Keratinocyte (primary cell): ENCODE measurements around the gene AFAP1L2.

ENCODE experiments used
- EZH2 ChIP-seq: IDR thresholded peaks from one replicate; pipeline ENCODE4 v1.6.1; 2012; ENCODE audit warnings: inconsistent platforms, mild to moderate bottlenecking, low read length, moderate library complexity
- TF ChIP-seq, protein P1 (sequence below), 3 experiments: IDR thresholded peaks in 1 of 3; conservative IDR thresholded peaks in 1 of 3; optimal IDR thresholded peaks in 1 of 3; 2 replicates in 2 of 3; 3 replicates in 1 of 3; pipeline versions ENCODE3 to v1.5.1; 2011; ENCODE audit warnings: low read length in 3 of 3, mild to moderate bottlenecking in 3 of 3, moderate library complexity in 2 of 3, control low read depth in 1 of 3, inconsistent platforms in 1 of 3; ENCODE audit not compliant: insufficient read depth in 2 of 3; ENCODE audit errors: extremely low read depth in 1 of 3

DNA sequence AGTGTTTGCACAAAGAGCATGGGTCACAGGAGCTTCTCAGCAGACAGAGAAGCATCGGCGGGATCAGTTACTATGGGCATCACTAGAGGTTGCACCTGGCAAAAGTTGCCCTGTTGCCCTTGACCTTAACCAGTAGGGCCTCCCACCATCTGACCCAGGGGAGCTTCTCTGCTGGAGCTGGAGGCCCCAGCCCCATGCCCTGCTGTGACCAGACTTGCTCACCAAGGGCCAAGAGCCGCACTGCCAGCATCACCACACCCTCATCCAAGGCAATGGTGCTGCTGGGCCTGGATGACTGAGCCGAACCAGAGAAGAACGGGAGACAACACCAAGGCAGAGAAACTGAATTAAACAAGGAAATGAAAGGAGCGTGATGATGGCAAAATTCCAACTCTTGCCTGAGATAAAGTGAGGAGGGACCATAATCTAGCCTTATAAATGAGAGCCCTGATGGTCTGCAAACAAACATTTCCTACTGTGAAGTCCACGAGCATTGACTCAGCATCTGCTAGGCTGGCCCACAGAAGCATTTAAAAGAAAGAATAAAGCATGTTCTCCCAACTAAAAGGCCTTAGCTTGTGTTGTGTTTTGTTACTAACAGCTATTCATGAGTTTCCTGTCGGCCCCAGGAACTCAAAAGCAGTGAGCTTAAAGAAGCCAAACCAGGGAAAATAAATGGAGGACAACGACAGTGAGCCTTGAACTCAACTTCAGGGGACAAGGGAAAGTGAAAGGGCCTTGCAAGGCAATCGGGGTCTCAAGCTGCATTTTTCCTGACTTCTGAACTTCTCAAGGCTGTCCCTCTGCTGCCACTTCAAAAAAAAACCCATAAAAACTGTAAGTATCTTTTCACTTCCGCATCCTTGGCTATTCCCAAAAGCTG lies 60.4 kb downstream of the AFAP1L2 start:
- no peak for TF ChIP-seq EZH2
- TF ChIP-seq, protein P1, sequence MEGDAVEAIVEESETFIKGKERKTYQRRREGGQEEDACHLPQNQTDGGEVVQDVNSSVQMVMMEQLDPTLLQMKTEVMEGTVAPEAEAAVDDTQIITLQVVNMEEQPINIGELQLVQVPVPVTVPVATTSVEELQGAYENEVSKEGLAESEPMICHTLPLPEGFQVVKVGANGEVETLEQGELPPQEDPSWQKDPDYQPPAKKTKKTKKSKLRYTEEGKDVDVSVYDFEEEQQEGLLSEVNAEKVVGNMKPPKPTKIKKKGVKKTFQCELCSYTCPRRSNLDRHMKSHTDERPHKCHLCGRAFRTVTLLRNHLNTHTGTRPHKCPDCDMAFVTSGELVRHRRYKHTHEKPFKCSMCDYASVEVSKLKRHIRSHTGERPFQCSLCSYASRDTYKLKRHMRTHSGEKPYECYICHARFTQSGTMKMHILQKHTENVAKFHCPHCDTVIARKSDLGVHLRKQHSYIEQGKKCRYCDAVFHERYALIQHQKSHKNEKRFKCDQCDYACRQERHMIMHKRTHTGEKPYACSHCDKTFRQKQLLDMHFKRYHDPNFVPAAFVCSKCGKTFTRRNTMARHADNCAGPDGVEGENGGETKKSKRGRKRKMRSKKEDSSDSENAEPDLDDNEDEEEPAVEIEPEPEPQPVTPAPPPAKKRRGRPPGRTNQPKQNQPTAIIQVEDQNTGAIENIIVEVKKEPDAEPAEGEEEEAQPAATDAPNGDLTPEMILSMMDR (optimal IDR thresholded peaks at IDR 0.05 in 1 of 3, IDR thresholded peaks at IDR 0.05 in 1 of 3, conservative IDR thresholded peaks at IDR 0.05 in 1 of 3; ENCODE audit: extremely low read depth in 1 of 3, insufficient read depth in 2 of 3, low read length in 3 of 3): no peak
